ENCODE results near the gene USP4. TPM values are rescaled to one million over a fixed set of nuclear protein-coding genes. Genes with fewer than 3 reads are reported as not detected.

USP4 gene
- total RNA-seq, 1 donor from 2014 or later = 25.5 TPM

- DNase-seq (ENCODE audit: low read depth) (no peak), FAIRE-seq (no peak)
- Histone ChIP-seq H3K4me3 (ENCODE audit: low read depth, low read length) (no peak overlapping the region), H3K36me3 (ENCODE audit: control insufficient read depth, insufficient read depth, low read length) (peaks cover 4% of the 10 kb centered on the region), H3K27me3 (ENCODE audit: control insufficient read depth, insufficient read depth, low read length) (no peaks in the 10 kb centered on the region)
- no peak for TF ChIP-seq CTCF (IDR thresholded peaks at IDR 0.05; ENCODE audit: insufficient read depth, low read length, severe bottlenecking)
Observed at GRCh38 chr3:49386056-49386756, 46.4 kb upstream of the USP4 start.

GRCh38 chr3:49385617-49386016, 45.8 kb upstream of the USP4 start:
- no peak overlapping the region for H3K4me3 ChIP-seq (ENCODE audit: low read depth, low read length)
- H3K27me3 ChIP-seq (ENCODE audit: control insufficient read depth, insufficient read depth, low read length) = no peaks in the 10 kb centered on the region
- FAIRE-seq = no peak
- no peak for DNase-seq (ENCODE audit: low read depth)
- no peak for TF ChIP-seq CTCF (IDR thresholded peaks at IDR 0.05; ENCODE audit: insufficient read depth, low read length, severe bottlenecking)
- H3K36me3 ChIP-seq (ENCODE audit: control insufficient read depth, insufficient read depth, low read length) = peaks cover 4% of the 10 kb centered on the region

GRCh38 chr3:49383387-49383786, 43.5 kb upstream of the USP4 start:
- no peak for DNase-seq (ENCODE audit: low read depth)
- no peak for TF ChIP-seq CTCF (IDR thresholded peaks at IDR 0.05; ENCODE audit: insufficient read depth, low read length, severe bottlenecking)
- Histone ChIP-seq H3K27me3 (ENCODE audit: control insufficient read depth, insufficient read depth, low read length) (no peaks in the 10 kb centered on the region), H3K36me3 (ENCODE audit: control insufficient read depth, insufficient read depth, low read length) (peaks cover 2% of the 10 kb centered on the region), H3K4me3 (ENCODE audit: low read depth, low read length) (no peak overlapping the region)
- no peak for FAIRE-seq

GRCh38 chr3:49378249-49378895, 38.5 kb upstream of the USP4 start:
- DNase-seq (ENCODE audit: low read depth) = peak; percentile 44
- no peak for FAIRE-seq
- Histone ChIP-seq H3K4me3 (ENCODE audit: low read depth, low read length) (no peak overlapping the region), H3K27me3 (ENCODE audit: control insufficient read depth, insufficient read depth, low read length) (no peaks in the 10 kb centered on the region), H3K36me3 (ENCODE audit: control insufficient read depth, insufficient read depth, low read length) (peaks cover 5% of the 10 kb centered on the region)
- TF ChIP-seq CTCF (IDR thresholded peaks at IDR 0.05; ENCODE audit: insufficient read depth, low read length, severe bottlenecking) = no peak

- Histone ChIP-seq H3K4me3 (ENCODE audit: low read depth, low read length) (no peak overlapping the region), H3K27me3 (ENCODE audit: control insufficient read depth, insufficient read depth, low read length) (no peaks in the 10 kb centered on the region), H3K36me3 (ENCODE audit: control insufficient read depth, insufficient read depth, low read length) (peaks cover 8% of the 10 kb centered on the region)
- DNase-seq (ENCODE audit: low read depth) (peak; percentile 51), FAIRE-seq (no peak)
- TF ChIP-seq CTCF (IDR thresholded peaks at IDR 0.05; ENCODE audit: insufficient read depth, low read length, severe bottlenecking) = no peak
Observed at GRCh38 chr3:49377483-49377882, 37.6 kb upstream of the USP4 start.
